Measurements from ENCODE around the gene ATRIP.
"Not testable (repeated sequence)": the region's sequence is repeated elsewhere in the genome, so short reads cannot be mapped to it uniquely, and the experiment has no call there.

- TF ChIP-seq, protein P1, sequence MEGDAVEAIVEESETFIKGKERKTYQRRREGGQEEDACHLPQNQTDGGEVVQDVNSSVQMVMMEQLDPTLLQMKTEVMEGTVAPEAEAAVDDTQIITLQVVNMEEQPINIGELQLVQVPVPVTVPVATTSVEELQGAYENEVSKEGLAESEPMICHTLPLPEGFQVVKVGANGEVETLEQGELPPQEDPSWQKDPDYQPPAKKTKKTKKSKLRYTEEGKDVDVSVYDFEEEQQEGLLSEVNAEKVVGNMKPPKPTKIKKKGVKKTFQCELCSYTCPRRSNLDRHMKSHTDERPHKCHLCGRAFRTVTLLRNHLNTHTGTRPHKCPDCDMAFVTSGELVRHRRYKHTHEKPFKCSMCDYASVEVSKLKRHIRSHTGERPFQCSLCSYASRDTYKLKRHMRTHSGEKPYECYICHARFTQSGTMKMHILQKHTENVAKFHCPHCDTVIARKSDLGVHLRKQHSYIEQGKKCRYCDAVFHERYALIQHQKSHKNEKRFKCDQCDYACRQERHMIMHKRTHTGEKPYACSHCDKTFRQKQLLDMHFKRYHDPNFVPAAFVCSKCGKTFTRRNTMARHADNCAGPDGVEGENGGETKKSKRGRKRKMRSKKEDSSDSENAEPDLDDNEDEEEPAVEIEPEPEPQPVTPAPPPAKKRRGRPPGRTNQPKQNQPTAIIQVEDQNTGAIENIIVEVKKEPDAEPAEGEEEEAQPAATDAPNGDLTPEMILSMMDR (IDR thresholded peaks at IDR 0.05; ENCODE audit: poor library complexity): not testable (repeated sequence)
- not testable (repeated sequence) for TF ChIP-seq EZH2 (IDR thresholded peaks at IDR 0.05; ENCODE audit: borderline replicate concordance)
Observed at GRCh38 chr3:48401434-48401901, 45.1 kb upstream of the ATRIP start.
